ACHN (cell line): ENCODE results near the gene MTG1.
A peak's percentile ranks its signal among the peaks of the same experiment; 100 is the strongest.
"Not testable (repeated sequence)": the region's sequence is repeated elsewhere in the genome, so short reads cannot be mapped to it uniquely, and the experiment has no call there.

ENCODE experiments used
- DNase-seq: peaks from one replicate; pipeline ENCODE4 v3.0.0-alpha.2; 2015
- in situ Hi-C: cut with HindIII; loops from 2 replicates; pipeline ENCODE4 v1.10.0; 2017; ENCODE audit warnings: low sequenced_read_pairs, low pct_ligation_motif_present, low pct_unique_long_range_greater_than_20kb

MTG1 gene

GRCh38 chr10:133418289-133418993, 24.5 kb downstream of the MTG1 start:
- no peak for DNase-seq
- in situ Hi-C loops: no loop called here

GRCh38 chr10:133419211-133419950, 25.4 kb downstream of the MTG1 start:
- in situ Hi-C loops: no loop called here
- no peak for DNase-seq

DNA sequence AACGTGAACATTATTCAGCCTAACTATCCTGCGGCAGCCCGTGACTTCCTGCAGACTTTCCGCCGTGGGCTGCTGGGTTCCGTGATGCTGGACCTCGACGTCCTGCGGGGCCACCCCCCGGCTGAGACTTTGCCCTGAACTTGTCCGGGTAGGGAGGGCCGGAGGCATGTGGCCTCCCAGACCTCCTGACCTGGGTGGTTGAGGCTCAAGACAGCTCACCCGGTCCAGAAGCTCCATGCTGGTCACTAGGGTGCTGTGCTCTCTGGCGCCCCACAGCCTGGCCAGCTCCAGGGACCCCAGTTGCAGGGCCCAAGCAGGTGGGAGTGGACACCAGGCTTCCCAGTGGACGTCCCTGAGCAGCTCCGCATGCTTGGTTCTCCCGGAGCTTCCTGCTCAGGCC, 26.1 kb downstream of the MTG1 start:
- in situ Hi-C loops: no loop called here

DNA sequence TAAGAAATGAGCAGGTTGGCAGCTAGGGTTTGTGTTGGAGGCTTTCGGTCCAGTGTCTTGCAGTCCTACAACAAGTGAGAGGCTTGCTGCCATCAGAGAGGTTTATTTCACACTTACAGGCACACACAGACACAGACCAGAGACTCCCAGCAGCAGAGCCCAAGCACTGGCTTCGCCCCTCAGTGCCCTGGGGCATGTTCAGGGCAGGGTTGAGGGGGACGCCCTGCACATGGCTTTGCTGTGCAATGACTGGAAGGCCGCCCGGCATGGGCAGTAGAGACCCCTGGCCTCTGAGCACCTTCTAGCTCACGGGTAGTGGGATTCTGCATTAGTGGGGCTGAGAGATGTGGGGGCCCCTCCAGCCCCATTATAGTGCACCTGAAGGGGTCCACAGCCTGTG, 26.6 kb downstream of the MTG1 start:
- in situ Hi-C loops: no loop called here
- no peak for DNase-seq

More for the DNA sequence above, 26.1 kb downstream of the MTG1 start:
- no peak for DNase-seq

GRCh38 chr10:133421336-133422222, 27.6 kb downstream of the MTG1 start:
- in situ Hi-C loops: no loop called here
- no peak for DNase-seq

DNA sequence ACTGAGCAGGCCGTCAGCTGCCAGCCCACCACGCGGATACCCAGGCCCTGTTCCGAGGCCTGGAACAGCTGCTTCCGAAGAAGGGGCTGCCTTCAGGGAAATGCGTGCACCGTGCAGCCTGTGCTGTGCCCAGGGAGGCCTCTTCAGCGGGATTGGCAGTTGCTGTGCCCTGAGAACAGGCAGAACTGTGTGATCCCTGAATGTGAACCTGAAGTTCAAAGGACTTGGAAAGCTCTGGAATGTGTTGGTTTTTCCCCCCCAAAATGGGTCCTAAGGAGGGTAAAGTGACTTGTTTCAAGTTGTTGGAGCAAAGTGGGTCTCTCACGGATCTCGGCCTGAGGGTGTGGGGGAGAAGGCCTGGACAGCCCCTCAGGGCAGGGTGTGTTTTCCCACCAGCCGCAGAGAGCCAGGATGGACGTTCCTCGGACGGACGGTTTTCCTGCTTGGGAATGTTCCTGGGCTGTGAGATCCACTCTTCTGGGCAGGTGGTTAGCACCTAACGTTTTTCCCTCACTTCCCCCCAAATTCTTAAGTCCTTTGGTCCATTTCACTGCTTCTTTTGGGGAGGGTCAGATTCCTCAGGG, 28.4 kb downstream of the MTG1 start:
- in situ Hi-C loops: no loop called here
- DNase-seq: no peak

DNA sequence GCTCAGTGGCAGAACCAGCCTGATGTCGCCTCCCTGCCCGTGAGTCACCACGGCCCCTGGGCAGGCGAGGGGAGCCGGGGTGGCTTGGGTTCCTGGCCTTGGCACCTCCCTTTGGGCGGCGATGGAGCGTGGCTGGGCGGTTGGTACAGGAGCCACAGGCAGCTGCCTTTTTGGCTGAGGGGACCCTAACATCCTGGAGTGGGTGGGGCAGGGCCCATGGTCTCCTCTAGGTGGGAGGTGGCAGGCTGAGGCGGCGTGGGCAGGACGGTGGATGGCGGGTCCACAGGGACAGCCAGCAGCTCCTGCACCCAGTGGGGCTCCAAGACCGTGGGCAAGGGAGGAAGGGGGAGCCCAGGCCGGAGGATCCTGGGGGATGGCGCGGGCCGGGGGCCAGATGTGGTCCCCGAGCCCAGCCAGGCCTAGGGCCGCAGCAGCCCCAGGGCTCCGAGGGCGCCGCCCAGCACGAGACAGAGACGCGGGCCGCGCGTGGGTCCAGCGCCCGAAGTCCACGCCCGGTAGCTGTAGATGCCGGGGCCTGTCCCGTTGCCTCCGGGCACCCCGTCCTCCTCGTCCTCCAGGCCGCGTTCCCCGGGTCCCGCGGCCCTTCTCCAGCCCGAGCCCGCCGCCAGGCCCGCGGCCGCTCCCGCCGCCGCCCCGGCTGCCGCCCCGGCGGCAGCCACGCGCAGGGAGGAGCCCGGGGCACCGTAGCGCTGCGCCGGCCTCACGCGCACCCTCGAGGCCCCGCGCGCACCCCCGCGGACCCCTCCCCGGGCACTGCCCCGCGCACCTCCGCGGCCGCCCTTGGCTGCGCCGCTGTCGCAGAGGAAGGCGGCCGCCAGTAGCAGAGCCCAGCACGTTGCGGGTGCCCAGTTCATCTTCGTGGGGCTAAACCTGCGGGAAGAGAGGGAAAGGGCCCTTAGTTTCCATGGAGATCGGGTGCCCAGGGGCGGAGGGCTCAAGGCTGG, 29.1 kb downstream of the MTG1 start:
- in situ Hi-C loops: no loop called here
- peak; percentile 15 for DNase-seq

DNA sequence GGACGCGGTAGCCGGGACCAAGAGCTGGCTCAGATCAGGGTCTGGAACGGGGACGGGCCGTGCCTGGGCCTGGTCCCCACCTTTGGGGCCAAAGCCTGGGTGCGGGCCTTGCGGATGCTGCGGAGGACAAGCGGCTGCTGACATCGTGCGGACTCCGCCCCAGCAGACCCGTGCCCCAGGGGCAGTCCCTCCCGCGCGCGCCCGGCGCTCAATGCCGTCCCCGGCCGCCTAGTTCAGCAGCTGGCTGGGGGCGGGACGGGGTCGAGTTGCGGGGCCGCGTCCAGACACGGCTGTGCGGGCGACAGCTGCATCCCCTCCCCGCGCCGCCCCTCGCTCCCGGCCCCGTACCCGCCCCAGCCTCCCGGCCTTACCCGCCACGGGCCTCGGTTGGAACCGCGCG, 30.1 kb downstream of the MTG1 start:
- DNase-seq, in situ Hi-C loops: not testable (repeated sequence)

DNA sequence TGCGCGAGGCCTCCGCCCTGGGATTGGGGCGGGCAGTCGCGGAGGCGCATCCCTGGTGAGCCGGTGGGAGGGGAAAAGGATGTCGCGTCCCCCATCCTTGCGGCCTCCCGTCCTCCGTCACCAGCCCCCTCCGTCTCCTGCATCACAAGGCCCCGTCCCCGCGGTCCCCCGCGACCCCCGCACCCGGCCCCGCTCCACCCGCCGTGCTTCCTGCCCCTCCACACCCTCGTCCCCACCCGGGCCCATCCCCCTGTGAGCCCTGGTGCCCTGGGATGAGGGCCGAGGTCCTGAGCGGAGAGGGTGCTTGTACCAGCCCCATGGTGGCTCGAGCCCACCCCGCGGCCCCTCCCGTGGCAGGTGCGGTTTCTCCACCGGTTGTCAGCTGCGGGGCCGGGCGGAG, 30.6 kb downstream of the MTG1 start, which contains the start of gene SPRN:
TSS of gene SPRN (minus strand) at position 25 of the 400 bp plus-strand sequence. CDS start 944 bp downstream, outside the sequence.
- in situ Hi-C loops, DNase-seq: not testable (repeated sequence)

- DNase-seq, in situ Hi-C loops: not testable (repeated sequence)
Observed at GRCh38 chr10:133429571-133429970, 35.6 kb downstream of the MTG1 start.

DNA sequence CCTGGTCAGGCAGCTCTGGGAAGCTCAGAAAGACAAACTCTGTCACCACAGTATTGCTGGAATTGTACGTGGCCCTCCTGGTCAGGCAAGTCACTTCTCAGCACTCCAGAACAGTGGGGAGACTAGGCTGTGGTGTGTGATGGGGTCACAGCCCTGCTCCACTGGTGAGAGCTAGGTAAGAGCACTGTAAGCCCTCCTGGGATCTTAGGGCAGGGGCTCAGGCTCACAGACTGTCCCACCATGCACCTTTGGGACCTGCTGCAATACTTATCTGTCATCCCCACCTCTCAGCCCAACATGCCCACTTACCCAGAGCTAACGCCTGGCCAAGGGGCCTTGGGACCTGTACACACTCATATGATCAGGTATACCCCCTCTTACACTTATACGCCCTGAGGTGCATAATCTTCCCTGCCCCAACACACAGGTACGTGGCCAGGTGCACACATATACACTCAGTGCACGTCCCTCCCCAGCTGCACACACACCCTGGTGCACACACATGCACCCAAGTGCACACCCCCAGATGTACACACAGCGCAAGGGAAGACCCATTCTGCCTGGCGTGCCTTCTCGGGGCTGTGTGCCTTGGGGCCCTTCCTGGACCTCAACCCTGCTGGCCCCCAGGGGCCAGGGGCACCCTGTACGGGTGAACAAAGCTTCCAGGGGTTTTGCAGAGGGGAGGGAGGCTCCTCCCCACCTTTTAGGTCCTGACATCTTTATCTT, 38.1 kb downstream of the MTG1 start:
- in situ Hi-C loops, DNase-seq: not testable (repeated sequence)

GRCh38 chr10:133432789-133433188, 38.8 kb downstream of the MTG1 start:
- in situ Hi-C loops, DNase-seq: not testable (repeated sequence)

DNA sequence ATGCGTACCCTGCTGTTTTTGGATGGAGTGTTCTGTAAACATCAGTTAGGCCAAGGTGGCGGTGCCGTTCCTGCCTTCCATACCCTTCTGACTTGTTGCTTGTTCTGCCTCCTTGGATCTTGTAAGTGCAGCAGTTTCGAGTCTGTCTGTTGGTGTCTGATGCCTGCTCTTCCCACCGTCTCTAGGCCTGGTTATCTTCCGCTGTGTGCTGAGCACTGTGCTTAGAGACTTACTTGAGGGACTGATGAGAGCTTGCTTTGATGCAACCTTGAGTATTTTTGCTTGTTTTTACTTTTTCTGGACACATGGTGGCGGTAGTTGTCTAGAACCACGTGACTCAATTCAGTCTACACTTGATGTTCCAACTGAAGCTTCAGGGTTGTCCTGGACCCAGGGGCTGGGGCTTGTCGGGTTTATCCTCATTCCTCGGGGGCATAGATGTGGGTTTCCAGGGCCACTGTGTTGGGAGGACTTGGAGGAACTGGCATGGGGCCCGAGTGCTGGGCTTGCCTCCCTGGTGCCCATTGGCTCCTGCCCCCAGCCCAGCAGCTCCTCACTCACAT, 44.8 kb downstream of the MTG1 start:
- in situ Hi-C loops: no loop called here
- peak; percentile 51 for DNase-seq

DNA sequence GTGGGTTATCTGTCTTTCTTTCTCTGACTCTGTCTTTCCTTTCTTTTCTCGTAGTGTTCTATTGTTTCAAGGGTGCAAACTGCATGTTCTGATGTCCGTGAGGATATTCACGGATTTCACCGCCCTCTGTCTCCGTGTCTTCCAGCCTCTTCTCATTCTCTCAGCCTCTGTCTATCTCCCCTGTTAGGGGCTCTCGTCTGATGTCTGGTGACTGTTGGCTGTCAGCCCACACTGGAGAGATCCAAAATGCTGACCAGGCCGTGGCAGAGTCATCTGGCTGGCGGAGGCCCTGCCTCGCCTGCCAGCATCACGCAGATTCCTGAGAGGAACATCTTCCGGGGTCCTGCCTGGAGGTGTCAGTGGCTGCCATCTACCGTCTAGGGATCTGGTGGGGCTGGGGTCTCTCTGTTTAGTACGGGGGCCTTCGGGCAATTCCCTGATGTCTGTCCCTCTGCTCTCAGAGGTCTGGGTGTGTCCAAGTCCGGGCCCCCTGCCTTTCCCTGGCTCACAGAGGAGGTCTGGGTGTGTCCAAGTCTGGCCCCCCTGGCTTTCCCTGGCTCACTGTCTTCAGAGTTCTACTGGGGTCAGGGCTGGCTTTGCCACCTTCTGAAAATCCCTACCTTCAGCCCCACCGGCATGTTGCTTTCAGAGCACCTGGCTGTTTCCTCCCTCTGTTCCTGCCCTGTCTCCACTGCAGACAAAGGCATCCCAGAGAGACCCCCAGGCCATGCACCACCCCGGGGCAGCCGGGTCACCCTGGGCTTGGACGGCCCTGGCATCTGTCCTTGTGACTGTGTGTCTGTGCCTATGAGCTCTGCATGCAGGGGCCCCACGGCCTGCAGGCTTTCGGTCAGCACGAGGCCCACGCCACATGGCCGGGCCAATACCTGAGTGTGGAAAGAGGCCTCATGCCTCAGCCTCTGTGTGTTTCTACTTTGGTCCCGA, 45.8 kb downstream of the MTG1 start:
- DNase-seq: no peak
- in situ Hi-C loops: no loop called here

- no peak for DNase-seq
- in situ Hi-C loops: no loop called here
Observed at GRCh38 chr10:133440633-133441285, 46.8 kb downstream of the MTG1 start.
